HG02981 (cell line): ENCODE measurements around the gene SCARB1.
A peak's percentile ranks its signal among the peaks of the same experiment; 100 is the strongest.

Experiments used
- ATAC-seq: cut with Tn5 transposase; IDR thresholded peaks from one replicate; pipeline ENCODE4 v1.9.1; 2021; ENCODE audit warnings: mild to moderate bottlenecking, moderate library complexity; ENCODE audit not compliant: unreplicated experiment

Gene SCARB1

DNA sequence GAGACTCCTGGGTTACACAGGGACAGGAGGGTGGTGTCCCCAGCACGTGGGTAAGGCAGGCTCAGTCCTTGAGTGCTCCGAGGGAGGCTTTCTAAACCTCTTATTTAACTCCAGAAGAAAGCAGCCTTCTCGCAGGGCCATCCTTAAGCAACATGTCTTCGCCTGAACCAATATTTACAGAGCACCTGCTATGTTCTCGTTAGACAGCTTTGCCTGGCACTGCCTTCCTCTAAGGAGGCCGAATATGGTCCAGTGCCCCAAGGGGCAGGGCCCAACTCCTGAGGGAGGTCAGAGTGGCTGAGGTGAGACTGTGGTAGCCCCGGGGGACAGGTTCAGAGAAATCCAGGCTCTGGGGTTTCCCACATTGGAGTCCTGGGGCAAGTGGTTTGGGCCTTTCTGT, 2.1 kb upstream of the SCARB1 start:
- no peak for ATAC-seq

DNA sequence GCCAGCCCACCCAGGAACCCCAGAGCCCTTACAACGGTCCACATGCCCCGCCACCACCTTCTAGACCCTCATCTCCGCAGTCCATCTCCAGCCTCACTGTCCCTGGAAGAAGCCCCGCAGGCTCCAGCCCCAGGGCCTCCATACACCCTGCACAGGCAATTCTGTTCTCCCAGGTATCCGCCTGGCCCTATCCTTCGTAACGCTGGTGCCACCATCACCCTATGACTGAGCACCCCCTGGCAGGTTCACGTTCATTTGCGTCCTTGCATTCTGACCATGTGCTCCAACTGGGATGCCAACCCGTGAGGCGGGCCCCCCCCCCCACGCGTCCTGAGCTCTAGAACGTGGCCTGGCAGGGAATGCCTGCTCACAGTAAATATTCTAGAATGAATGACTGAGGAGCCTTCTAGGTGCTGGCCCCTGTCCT, 675 bp upstream of the SCARB1 start:
- no peak for ATAC-seq

- peak; percentile 26 for ATAC-seq
Observed at GRCh38 chr12:124862768-124863415, 772 bp downstream of the SCARB1 start.

DNA sequence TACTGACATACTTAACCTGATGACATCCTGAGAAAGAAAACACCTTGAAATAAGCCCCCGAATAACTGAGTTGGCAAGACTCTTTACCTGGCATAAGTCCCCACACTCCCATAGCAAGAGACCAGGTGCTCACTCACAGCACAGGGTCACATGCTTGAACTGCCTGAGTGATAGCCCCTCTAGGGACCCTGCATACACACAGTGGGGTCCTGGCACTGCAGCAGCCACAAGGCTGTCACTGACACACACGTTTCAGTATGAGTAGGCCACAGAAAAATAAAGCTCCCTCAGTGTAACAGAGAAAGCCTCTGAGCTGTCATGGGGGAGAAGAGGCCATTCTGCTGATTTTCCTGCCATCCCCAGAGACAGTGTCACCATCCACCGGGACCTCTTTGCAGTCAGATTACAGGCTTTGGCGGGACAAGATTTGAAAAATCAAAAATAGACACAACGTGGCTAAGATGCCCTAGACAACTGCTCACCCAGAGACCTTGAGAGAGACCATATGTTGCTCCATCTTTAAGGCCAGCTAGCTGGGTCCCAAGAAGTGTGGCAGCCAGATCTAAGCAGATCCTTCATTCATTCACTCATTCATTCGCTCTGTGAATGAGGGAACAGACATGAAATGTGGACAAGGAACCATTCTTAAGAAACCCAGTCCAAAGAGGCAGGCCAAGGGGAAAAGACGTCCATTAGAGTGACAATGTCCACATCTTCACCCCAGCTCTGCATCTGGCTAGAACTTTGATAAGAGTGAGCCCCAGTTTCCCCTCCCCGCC, 1.6 kb downstream of the SCARB1 start:
- ATAC-seq, result no peak

GRCh38 chr12:124861492-124861891, 2.2 kb downstream of the SCARB1 start:
- ATAC-seq, result no peak

GRCh38 chr12:124857921-124858461, 5.7 kb downstream of the SCARB1 start:
- ATAC-seq, result no peak

DNA sequence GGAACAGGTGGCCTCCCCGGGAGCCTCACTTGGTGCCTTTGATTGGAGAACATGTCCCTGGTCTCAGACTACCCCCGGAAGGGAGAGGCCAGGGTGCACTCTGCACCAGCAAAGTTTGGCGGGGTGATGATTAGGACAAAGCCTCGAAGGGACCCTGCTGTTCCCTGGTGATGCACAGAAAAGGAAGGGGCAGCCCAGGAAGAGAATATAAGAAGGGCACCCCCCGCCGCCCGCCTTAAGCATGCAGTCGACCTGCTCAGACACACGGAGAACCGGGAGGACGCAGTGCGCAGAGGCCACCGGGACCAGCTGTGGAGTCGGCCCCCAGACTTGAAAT, 6.9 kb downstream of the SCARB1 start:
- no peak for ATAC-seq

DNA sequence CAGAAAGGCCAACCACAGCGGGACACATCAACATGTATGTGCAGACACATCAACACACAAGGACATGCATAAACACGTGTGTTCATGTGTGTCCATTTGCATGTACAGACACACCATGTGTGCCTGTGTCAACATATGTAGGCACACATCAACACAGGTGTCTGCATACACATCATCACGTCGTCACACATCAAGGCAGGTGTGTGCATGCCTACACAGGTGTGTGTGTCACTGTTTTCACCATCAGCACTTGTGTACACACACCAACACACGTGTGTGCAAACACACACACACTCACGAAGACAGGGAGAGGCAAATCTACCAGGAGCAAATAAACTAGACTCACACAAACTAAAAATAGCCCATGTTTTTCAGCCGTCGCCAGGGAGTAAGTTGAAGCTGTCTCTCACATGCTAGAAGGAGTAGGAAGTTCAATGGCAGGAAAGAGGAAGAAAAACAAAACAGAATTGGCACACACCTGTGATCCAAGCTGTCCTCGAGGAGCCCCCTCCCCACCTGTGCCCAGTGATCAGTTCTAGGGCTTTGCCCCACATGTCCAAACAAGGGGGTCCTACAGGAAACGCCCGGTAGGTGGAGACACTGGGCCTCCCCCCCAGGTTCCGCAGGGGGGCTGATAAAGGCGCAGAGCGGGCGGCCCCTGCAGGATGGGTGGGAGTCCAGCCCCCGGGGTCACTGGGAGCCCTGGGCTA, 7.4 kb downstream of the SCARB1 start:
- ATAC-seq, result no peak

- no peak for ATAC-seq
Observed at GRCh38 chr12:124855275-124855957, 8.2 kb downstream of the SCARB1 start.

DNA sequence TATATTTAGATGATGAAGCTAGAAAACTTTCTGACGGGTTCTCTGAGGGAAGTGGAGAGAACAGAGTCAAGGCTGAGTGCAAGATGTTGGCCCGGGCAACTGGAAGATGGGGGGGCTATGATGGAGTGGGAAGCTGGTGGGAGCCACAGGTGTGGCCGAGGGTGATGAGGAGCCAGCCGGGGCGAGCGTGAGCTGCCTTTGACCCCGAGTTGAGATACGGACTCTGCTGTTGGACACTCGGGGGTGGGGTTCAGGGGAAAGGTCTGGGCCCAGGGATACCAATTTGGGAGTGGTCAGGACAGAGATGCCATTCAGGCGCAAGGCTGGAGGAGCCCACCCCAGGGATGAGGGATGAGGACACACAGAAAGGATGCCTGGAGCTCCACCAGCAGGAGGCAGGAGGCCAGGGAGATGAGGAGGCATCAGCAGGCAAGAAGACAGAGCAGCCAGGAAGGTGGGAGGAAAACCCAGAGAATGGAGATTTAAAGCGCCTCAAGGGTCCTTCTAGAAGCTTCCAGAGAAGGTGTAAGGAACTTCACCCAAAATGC, 9.0 kb downstream of the SCARB1 start:
- ATAC-seq, result no peak

DNA sequence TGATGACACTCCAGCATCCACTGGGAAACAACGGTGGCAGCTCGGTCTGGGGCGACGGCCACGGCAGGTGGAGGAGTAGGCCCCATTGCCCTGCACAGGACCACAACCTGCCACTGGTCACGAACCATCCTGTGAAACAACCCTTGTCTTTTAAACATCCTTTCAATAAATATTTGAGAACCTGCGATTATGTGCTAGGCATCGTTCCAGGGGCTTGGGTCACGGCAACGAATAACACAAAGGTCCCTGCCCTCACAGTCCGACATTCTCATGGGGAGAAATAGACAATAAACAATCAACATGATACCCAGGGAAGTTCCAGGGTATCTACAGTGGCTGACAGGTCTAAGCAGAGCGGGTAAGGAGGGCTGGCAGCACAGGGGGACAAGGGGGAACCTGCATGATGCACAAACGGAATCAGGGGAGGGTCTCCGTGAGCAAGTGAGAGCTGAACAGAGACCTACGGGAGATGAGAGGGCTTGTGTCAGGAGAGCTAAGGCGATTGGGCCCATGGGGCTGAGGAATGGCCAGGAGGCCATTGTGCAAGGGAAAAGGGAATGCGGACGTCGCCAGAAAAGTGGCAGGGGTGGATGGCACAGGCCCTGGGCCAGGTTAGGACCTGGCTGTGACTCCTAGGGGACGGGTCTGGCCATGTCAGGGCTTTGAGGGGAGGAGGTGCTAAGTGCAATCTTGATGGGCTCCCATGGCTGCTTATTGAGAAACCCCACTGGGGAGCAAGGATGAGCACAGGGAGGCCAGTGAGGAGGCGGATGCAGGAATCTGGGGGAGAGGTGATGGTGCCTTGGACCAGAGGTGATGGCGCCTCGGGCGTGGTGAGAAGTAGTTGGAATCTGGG, 9.7 kb downstream of the SCARB1 start:
- ATAC-seq, result no peak

DNA sequence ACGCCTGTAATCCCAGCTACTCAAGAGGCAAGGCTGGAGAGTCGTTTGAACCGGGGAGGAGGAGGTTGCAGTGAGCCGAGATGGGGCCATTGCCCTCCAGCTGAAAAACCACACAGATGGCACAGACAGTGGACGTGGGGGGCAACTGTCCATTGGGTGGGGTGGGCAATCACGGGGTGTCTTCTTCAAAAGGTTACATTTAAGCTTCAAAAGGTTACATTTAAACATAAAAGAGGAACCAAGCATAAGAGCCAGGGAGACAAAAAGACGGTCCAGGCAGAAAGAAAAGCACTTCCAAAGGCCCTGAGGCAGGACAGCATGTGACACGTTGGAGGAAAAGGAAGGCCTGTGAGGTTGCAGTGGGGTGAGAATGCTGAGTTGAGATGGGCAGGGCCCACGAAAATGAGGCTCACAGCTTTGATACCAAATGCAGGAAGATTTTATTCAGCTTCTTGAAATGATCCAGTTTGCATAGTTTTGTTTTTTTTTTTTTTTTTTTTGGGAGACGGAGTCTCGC, 10.7 kb downstream of the SCARB1 start:
- ATAC-seq, result no peak

DNA sequence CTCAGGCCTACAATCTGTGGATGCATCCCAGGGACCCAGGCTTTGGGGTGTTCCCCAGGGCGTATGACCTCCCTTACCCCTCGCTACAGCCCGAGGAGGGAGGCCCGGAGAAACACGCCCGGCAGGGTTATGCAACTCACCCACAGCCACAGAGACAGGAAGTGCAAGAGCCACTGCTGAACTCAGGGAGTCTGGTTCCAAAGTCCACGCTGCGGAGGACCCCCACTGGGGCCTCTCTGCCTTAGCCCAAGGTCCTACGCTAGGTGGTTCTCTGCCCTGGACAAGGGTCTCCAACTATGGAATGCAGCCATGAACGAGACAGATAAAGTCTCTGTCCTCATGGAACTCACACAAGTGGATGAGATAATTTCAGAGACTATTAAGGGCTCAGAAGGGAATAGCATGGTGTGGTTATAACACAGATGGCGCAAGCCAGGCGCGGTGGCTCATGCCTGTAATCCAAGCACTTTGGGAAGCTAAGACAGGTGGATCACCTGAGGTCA, 11.3 kb downstream of the SCARB1 start:
- ATAC-seq, result no peak

- no peak for ATAC-seq
Observed at GRCh38 chr12:124851342-124851741, 12.3 kb downstream of the SCARB1 start.

DNA sequence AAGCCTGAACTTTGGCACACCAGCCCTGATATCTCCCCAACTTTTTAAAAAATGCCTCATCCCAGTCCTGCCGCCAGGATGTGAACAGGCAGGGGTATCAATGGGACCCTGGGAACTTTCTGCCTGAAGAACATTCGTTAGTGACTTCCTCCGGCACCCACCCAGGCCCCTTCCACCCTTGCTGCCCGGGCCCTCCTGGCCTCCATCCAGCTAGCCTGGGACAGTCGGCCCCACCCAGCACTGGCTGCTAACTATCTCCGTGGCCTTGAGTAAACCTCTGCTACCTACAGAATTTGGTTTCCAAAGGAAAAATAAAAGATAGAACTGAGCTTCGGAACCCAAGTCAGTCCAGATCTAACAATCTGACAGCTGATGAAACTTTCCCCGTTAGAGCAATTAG, 14.3 kb downstream of the SCARB1 start:
- no peak for ATAC-seq

DNA sequence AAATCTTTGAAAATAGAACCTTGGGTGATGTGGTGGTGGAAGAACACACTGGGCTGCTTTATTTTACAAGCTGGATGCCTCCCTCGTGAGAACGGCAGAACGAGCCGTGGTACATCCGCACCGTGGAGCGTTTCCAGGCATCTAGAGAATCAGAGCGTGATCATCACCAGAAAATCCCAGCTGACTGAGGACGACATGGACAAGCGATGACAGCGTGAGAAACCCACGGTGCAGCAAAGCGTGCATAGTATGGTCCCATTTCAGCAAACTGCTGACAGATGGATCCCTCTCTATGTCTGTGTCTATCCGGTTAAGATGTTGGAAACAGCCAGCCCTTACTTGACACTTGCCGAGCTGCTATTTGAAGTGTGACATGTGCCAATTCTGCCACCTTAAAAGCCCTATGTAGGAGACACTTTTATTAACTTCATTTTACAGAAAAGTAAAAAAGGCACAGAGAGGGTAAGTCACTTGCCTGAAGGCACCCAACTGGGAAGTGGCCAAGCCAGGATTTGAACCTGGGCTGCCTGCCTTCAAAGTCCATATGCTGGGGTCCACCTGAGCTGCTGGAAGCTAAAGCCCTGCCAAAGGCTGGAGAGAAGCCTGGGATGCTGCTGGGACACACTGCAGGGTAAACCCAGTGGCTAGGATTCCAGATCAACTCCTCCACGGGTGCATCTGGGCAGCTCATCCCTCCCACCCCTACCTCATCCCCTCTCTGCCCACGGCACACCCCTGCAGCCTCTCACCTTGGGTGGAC, 14.9 kb downstream of the SCARB1 start:
- no peak for ATAC-seq

- no peak for ATAC-seq
Observed at GRCh38 chr12:124847113-124848074, 16.3 kb downstream of the SCARB1 start.
